Endothelial cell of umbilical vein (primary cell): ENCODE results near the gene MAP1LC3B.

Experiments
- CTCF ChIP-seq, 2 donors: IDR thresholded peaks; 1 replicate in 1 of 2; 2 replicates in 1 of 2; pipeline ENCODE4 v1.5.1; 2011; ENCODE audit warnings: low read length in 2 of 2, mild to moderate bottlenecking in 2 of 2, moderate library complexity in 2 of 2, control low read depth in 1 of 2, inconsistent platforms in 1 of 2, low read depth in 1 of 2; ENCODE audit not compliant: insufficient read depth in 1 of 2; ENCODE audit errors: extremely low read depth in 1 of 2
- EZH2 ChIP-seq: IDR thresholded peaks from 2 replicates; pipeline ENCODE4 v1.6.1; 2012; ENCODE audit warnings: borderline replicate concordance, low read depth, mild to moderate bottlenecking, moderate library complexity, low read length, inconsistent platforms; ENCODE audit not compliant: severe bottlenecking
- MAX ChIP-seq: IDR thresholded peaks from 2 replicates; pipeline ENCODE4 v1.6.1; 2011; ENCODE audit not compliant: insufficient read depth, insufficient read length
- MYC ChIP-seq: IDR thresholded peaks from one replicate; pipeline ENCODE4 v1.6.1; 2011; ENCODE audit warnings: mild to moderate bottlenecking, low read depth, low read length
- POLR2AphosphoS5 ChIP-seq: IDR thresholded peaks from 2 replicates; pipeline ENCODE4 v1.6.1; 2012; ENCODE audit warnings: low read depth, mild to moderate bottlenecking, control low read depth, low read length, moderate library complexity; ENCODE audit not compliant: insufficient read depth

DNA sequence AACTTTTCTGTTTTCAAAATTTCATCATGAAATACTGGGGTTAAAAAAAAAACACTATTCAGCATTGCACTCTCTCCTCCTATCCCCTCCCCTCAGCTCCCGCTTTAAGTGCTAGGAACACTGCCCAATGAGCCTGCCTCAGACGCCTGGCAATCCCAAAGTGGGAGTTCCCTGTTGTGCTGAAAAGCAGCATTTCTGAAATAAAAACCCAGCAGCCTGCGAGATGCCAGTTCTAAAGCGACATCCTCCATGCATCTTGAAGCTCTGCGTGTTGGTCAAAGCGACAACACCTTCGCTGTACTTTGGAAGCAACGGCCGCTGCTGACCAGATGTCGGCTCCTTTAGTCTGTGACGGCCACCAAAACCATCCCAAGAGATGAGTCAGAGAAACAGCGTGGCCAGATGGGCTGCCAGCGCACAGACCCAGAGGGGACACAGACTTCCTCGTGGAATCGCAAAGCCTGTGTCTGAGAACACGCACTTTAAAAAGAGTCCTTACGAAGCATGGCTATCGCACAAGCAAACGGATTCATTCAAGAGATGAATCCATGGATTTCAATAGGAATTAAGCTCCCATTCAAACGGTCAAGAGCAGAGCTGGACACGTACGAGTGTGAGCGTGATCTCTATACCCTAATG is 41.3 kb upstream of the MAP1LC3B start:
- TF ChIP-seq MYC, result no peak
- no peak for TF ChIP-seq EZH2
- no peak for TF ChIP-seq CTCF (IDR thresholded peaks at IDR 0.05; ENCODE audit: extremely low read depth in 1 of 2, insufficient read depth in 1 of 2, low read depth in 1 of 2, low read length in 2 of 2)
- no peak for TF ChIP-seq POLR2AphosphoS5
- no peak for TF ChIP-seq MAX
